CMK (cell line): ENCODE results near the gene RASSF8.

ENCODE experiments used
- DNase-seq: peaks from one replicate; pipeline ENCODE4 v3.0.0-alpha.2; 2010; ENCODE audit warnings: low read depth

RASSF8 gene

DNA sequence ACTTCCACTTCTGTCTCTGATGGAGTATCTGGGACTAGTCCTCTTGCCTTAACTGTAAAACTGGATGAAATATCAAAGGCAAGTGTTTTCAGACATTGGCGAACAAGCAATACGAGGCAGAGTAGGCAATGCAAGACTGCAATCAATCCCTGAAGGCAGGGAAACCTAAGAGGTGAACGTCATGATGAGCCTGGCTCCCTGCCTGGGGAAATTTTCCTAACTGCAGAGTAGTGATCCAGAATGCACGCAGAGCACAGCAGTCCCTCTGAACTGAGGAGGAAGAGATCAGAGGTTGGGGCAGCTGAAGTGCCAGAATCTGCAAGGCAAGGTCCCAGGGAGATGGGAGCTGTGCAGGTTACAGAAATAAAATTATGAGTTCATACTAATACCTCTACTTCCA is 147.9 kb downstream of the RASSF8 start:
- DNase-seq = no peak

DNA sequence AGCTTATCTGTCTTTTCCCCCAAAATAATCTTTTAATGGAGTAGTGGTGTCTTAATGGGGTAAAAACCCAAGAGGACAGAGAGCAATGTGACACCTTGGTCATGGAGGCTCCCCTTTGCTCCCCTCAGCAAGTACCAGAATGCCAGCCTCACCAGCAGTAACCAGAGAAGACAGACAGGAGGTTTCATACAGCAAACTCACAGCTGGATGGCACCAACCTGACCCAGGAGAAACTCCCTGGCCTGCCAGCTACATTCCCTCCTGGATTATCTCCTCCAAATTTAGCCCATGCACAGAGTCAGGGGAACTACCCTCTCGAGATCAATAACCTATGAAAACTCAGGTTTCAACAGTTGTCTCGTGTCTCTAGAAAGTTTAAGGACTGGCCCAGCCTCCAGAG is 150.4 kb downstream of the RASSF8 start:
- no peak for DNase-seq

DNA sequence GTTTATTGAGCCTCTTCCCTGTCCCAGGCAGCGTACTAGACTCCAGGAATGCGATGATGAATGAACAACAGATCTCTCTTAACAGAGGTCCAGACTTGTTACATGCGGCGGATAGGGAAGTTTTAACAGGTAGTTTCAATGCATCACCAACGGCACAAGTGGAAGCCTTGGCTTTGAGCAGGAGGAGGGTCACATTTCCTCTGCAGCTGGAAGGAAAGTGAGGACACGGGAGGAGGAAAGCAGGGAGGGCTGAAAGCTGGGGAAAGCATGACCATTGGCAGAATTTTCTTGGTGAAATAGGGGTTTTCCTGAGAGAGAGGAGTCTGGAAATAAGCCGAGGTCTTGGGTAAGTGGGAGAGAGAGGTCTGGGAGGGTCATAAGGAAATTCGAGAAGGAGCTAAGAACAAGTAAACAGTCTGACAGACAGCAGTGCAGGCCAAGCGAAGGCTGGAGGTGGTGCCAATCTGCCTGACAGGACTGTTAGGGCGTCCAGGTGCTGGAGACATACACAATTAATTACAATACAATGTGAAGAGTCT is 150.9 kb downstream of the RASSF8 start:
- no peak for DNase-seq

DNA sequence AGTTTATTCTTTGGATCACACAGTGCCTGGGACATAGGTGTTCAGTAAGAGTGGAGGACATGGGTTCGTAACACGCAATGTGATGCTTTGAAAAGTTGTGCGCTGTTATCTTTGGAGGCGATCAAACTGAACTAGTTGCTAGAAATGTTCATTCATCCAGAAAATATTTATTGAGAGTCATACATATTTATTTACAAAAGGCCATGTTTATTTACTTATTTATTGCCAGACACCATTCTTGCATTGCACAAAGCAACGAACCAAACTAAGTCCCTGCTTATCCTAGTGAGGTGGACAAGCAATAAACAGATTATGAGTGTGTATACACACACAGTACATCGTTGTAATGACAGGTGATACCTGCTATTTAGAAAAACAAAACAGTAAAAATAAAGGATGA is 153.8 kb downstream of the RASSF8 start:
- no peak for DNase-seq

DNA sequence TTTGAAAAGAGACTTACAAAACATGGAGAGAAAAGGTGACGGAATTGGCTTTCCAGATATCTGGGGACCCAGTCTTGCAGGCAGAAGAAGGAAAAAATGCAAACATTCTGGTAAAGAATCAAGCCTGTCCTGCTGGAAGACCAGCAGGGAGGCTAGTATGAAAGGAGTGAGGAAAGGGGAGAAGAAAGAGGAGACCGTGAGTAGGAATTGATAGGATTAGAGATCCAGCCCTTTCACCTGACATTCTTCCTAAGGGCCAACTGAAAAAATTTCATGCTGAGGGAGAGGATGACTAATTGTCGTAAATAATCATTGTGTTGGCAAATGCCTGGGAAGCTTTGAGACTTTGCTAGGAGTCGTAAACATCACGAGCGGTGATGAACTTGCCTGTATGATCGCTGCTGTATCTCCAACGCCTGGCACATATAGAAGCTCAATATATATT is 154.2 kb downstream of the RASSF8 start:
- no peak for DNase-seq

DNA sequence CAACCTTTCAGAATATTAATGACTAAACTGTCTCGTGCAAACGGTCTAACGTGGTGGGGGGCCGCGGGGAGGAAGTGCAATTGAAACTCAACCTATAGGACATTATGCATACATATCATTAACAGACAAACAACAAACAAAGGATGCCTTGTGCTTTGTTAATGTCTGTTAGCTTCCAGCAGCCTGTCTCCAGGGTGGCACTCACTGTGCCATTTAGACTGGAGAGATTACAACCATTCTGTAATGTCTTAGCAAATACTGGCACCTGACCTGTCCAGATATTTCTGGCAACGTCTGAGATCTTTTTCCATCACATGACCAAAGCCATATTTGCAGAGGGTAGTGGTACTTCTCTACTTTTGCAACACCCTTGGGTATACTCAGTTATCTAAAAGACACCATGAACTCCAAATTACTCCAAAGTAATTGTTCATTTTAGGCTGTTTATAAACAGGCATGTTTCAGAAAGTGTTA is 154.7 kb downstream of the RASSF8 start:
- DNase-seq = no peak

DNA sequence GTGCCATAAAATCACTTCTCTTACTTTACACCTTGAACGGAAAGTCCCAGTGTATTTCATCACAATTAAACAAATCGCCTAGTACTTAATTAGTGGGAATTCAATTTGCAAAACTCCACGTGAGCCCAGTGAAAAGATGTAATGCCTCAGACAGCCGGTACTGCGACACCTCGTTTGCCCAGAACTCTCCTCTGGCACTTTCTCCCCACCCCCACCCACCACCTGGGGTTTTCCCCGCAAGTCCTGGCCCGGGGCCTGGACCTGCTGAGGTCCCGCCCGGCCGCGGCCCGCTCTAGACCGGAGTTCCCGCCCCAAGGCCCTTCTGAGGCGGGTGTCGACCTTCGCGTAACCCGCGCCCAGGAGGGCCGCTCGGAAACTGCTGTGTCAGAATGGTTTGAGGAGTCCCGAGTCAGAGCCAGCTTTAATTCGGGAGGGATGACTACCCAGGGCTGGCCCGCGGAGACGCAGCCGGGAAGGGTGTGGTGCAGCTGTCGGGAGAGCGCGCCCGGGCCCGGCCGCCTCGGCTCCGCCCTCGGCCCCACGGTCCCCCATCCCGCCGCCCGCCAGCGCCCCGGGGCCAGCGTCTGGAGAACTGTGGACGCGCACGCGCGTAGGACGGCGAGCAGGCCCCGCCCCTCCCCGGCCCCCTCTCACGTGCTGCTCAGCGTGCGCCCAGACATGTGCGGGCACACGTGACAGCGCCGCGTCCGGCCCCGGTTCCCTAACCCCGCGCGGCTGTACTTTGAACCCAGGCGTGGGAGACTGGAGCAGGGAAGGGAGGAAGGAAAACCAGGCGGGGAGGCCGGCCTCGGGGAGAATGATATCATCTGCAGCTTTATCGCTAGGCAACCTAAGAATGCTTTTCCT is 155.6 kb downstream of the RASSF8 start:
- DNase-seq = peak; percentile 76

DNA sequence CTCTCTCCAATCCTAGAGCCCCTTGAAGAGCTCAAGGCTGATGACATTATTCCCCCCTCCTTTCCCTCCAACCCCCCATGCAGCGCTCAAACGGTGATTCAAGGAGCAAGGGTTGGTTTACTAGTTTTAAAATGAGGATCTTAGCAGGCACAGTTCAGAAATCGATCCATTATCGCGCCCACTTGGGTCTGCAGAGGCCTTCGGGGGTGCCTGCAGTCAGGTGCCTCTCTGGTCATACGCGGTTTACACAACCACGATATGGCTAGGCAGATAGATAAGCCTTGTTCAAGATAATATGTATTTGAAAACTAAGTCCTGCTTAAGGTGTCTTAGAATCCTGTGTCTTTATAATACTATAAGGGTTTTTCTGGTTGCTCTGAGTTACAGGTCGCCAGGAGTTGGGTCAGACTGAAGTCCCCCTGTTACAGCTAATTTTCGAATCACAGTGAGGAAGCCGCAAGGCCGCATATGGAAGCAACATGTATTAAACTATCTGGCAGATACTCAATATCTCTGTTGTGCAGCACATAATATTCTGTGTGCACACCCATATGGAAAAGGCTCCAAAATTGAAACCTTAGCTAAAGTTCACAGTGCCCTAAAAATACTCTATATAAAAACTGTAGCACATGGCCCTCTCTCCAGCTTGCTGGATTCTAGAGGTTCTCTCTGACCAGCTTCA is 156.4 kb downstream of the RASSF8 start:
- DNase-seq = no peak

DNA sequence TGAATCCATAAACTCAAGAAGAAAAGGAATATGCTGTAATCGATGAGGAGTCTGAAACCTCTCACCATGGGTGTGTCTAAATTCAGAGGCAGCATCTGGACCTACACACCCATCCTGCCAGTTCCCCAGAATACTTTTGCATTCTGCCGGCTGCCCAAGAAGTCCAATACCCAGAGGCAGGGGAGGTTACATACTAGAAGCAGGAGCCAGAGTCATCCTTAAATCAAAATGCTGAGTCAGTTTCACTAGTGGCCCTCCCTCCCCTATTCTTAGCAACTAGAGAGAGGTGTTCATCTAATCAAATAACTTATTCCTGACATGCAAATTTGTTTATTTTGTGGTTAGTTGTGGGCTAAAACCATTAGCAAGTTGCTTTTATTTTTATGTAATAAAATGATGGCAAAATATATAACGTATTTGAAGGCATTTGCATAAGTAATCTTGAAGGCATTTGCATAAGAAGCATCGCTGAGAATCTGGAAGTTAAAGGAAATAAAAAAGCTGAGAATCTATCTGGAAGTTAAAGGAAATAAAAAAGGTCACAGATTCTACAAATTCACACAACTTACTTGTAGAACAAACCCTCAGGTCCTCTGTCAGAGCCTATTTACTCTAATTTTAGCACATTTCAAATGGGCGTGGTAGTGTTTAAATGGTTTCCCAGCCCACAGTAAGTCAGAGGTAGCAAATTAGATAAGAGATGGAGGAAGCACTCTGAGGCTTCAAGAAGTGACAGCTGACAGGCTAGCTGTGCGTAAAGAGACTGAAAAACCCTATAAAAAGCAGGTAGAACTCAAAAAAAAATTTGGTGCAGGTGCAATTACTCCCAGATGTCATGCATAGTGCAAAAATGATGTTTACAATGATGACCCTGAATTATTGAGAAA is 158.6 kb downstream of the RASSF8 start:
- DNase-seq = no peak

DNA sequence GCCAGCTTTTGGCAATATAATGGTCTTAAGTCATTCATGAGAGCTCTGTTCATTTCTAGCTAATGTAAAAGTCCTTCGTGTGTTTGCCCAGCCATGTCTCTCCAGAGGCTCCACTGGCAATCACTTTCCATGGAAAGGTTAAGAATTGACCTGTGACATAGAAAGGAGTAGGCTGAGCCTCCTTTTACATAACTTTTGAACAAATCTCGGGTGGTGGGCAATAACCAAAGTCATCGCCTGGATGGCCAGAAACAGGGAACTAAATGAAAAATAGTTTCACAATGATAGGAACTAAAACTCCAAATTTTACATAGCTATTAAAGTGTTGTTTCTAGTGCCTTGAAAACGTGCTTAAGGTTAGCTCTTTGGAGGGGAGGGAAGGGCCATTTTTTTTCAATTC is 159.8 kb downstream of the RASSF8 start:
- no peak for DNase-seq

DNA sequence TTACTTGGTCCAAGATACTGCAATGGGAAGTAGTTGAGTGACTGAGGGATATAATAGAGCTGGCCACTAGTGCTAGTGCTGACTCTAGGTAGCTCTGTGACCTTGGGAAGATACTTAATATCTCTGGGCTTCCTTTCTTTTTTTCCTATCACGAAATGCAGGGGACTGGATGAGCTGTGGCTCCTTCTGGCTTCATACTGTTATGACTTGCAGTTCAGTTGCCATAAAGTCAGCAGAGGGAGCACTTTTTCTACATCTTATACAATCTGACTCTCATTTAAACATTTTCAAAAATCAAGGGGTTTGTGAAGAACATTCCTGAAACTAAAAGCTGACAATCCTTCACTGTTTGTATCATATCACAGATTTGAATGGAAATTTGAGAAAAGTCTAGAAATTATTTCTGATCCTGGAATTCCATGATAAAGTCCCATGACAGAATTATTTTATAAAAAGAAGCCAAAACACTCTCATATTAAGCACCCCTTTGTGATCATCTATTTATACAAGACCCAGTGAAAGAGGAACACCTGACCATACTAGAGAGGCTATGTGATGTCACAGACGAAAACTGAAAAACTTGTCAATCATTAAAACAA is 161.0 kb downstream of the RASSF8 start:
- DNase-seq = no peak

DNA sequence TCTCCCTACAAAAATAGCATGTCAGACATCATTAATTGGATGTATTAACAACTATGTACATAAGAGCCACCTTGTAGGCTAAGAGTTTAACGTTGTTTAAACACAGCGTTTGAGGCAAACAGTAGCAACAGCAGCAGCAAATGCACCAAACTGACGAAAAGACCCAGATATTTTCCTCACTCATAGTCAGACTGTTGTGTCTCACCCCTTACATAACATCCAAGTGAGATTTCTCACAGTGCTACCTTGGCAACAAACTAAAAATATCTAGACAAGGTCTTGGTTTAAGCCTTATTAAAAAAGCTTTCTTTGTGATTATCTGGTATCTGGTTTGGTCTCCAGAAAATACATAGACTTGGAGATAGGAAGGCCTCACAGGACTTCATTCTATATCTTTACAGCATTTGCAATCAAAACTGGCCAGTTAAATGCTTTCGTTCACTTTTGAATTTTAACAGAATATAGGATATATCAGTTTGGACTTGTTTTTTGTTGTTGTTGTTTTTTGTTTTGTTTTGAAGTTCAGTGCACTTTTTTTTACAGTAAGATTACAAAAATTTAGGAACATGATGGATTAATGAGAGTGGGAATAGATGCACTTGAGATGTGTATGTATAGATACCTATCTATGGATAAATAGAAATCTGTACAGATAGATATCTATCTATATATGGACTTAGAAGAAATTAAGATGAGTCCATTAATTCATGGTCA is 162.2 kb downstream of the RASSF8 start:
- DNase-seq = no peak

DNA sequence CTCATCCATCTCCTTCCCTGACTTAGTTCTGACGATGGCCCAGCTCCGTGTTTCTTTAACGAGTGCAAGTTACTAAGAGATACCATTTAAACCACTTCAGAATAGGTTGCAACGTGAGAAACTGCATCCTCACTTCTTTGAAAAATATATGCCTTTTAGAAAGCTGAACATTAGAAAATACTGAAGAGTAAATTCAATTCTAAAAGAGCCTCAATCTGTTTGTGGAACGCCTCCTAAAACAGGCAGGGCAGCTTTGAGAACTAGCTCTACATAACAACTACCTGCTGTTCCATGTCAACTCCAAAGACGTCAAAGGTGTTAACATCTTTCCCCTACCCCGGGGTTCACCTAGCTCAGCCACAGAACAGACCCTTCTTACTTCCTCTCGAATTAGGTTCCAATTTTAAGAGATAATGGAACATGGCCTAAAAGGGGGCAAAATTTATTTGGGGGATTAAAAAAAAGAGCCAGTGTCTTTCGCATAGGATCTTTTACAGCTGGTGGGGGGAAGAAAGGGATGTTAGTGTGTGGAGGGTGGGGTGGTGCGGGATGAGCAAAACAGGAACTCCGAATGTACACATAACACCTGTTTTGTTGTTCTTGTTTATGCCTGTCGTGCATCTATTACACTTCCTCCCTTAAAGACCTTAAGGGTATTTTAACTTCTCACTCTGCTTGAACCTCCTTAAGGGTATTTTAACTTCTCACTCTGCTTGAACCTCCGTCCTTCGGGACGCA is 163.0 kb downstream of the RASSF8 start:
- no peak for DNase-seq

DNA sequence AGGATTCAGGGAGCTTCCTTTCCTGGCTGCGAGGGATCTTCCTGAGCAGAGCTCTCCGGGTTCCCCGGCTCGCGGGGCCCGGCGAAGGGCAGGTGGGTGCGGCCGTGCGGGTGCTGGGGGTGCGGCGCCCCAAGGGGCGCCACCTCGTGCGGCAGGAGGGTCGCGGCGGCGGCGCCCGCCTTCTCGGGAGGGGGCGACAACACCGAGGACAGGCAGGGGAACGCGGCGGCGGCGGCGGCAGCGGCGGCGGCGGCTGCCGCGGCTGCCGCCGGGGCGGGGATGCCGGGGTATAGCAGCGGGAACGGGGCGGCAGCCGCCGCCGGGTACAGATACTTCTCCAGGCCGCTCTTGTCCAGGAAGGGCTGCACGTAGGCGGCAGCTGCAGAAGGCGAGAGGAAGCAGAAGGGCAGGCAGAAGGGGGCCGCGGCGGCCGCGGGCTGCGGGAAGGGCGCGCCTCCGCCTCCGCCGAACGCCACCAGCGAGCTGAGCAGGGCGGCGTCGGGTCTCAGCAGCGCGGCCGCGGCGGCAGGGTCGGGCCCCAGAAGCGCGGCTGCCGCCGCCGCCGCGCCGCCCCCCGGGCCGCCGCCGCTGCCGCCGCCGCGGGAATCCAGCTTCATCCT is 163.7 kb downstream of the RASSF8 start:
- DNase-seq = no peak

DNA sequence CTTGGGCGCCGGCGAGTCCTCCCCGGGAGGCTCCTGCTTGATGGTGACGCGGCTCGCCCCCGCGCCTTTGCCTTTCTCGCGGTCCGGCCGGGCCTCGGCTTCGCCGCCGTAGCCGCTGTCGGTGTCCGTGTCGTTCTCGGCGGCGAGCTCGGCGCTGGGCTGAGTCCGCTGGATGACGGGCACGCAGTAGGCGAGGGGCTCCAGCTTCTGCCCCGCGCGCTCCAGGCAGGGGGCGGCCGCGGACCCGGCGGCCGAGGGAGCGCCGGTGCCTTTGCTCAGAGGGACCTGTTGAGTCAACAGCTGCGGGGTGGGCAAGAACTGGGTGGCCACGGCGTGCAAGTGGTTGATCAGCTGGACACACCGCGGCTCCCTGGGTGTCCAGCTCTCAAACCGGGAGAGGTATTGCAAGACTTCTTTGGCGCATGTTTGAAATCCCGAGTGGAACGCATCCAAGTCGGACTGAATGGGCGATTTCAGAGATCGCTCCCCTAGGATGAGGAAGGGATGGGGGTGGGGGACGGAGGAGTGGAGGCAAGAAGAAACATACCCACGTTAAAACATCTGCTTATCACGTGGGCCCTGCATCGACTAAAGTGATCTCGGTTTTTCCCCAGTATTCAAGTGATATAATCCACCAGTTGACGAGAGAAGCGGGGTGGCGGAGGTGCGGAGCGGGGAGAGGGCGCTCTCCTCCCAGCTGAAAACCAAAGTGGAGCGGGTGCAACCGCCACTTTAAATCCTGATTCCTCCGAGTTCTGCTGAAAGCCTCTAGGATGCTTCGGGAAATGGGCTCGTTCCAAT is 164.4 kb downstream of the RASSF8 start:
- DNase-seq = no peak

DNA sequence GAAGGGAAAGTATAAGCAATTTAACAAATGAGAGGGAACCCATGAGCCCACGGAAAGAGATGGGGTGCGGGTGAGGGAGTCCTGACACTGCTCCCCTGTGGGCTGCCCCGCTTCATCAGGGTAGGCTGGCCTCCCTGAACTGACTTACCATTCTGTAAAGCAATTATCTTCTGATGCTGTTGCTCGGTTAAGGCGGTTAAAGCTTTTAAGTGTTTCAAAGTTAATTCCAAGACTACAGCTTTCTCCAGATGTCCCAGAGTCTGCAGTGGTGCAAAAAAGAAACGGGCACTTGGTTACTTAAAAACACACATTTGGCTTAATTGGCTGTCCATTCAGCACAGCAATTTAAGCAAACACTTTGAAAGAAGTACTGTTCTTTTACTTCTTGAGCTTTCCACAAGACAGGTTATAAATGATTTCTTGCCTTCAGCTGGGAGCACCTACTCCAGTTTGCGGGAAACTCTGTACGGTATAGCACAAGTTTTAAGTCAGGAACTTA is 165.0 kb downstream of the RASSF8 start:
- DNase-seq = no peak

DNA sequence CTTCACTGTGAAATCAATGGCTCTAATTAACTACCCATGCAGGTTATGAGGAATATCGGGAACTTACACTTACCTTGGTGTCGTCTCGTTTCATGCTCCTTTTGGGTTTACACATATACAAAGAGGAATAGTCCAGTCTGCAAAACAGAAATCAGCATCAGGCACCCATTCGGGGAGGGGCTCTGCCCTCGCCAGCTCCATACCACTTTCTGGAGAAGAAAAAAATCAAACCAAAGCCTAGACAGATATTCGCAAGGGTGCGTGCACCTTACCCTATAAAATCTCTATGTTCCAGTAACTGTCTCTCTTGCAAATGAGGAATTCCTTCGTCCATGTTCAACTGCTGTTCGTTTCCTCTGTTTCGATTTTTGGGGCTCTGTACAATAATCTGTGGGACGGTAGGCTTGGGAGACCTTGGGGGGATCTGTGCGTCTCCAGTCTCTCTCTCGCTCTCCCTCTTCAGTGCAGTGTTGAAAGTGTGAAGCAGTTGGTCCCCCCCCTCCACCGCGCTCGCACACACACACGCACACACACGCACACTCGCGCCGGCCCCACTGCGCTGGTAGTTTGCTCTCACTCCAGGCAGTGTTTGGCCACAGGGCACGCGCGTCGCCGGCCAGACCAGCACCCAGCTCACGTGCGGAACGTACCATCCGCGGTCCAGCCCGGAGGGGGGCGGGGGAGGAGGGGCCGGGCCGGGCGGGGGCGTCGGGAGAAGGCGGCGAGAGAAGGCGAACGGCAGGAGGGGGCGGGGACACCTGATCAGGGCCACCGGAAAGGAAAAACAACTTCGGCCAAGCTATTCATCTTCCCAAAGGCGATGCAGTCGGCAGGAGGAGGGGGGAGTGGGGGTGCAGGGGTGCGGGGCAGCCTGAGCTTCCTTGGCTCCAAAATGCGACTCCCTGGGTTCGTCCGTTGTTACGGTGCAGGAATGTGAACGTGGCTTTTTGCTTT is 166.2 kb downstream of the RASSF8 start, which contains the start of gene BHLHE41:
TSS of gene BHLHE41 (minus strand) at position 592 of the 954 bp plus-strand sequence. CDS start at position 334, 258 bp downstream.
- DNase-seq = no peak
